Astrocyte of the cerebellum (primary cell): Measurements from ENCODE around the gene AMDHD2.

ENCODE experiments used
- DNase-seq: peaks from one replicate; pipeline ENCODE4 v3.0.0-alpha.2; 2011; ENCODE audit warnings: low read depth
- H3K4me3 ChIP-seq: 2 replicates; pipeline ENCODE4 v1.5.1; 2011; ENCODE audit warnings: mild to moderate bottlenecking, low read depth, low read length, moderate library complexity
- CTCF ChIP-seq: IDR thresholded peaks from 2 replicates; pipeline ENCODE4 v1.5.1; 2012; ENCODE audit warnings: low read length, low read depth, moderate library complexity, mild to moderate bottlenecking; ENCODE audit errors: missing control alignments
- in situ Hi-C: cut with HindIII; loops from 2 replicates; pipeline ENCODE4 v1.10.0; 2017; ENCODE audit warnings: low sequenced_read_pairs

Gene AMDHD2

GRCh38 chr16:2518823-2519710 is 1.1 kb upstream of the AMDHD2 start:
- H3K4me3 ChIP-seq = no peak overlapping the region
- TF ChIP-seq CTCF = no peak
- no peak for DNase-seq
- in situ Hi-C loops = no loop called here

GRCh38 chr16:2519711-2520080 is 475 bp upstream of the AMDHD2 start:
- TF ChIP-seq CTCF = no peak
- in situ Hi-C loops = no loop called here
- peak overlapping the region; percentile 61 for H3K4me3 ChIP-seq
- no peak for DNase-seq

- in situ Hi-C loops = no loop called here
Measured at GRCh38 chr16:2520784-2521531, 787 bp downstream of the AMDHD2 start.

GRCh38 chr16:2523801-2524231 is 3.6 kb downstream of the AMDHD2 start:
- DNase-seq = no peak
- H3K4me3 ChIP-seq = no peak overlapping the region
- in situ Hi-C loops = no loop called here
- no peak for TF ChIP-seq CTCF

More at GRCh38 chr16:2520784-2521531, 787 bp downstream of the AMDHD2 start:
- peak overlapping the region; percentile 61 for H3K4me3 ChIP-seq
- no peak for TF ChIP-seq CTCF
- DNase-seq = no peak

GRCh38 chr16:2524339-2524938 is 4.3 kb downstream of the AMDHD2 start:
- in situ Hi-C loops = no loop called here
- no peak for DNase-seq
- no peak overlapping the region for H3K4me3 ChIP-seq
- TF ChIP-seq CTCF = no peak

GRCh38 chr16:2526135-2526534 is 6.0 kb downstream of the AMDHD2 start:
- no peak for DNase-seq
- in situ Hi-C loops = no loop called here
- TF ChIP-seq CTCF = no peak
- H3K4me3 ChIP-seq = no peak overlapping the region
